H1 (cell line): Measurements from ENCODE around the gene ATF3. TPM values are rescaled to one million over a fixed set of nuclear protein-coding genes. Genes with fewer than 3 reads are reported as not detected.

ENCODE experiments used
- CTCF ChIA-PET: fragments of 300-600 bp; sonication (Branson Sonifier 250); formaldehyde crosslinking; loops from one replicate; lab custom pipeline; 2021; ENCODE audit not compliant: partially characterized antibody; lab: Charles Lee
- POLR2A ChIA-PET: fragments of 300-600 bp; sonication (Branson Sonifier 250); formaldehyde crosslinking; loops from one replicate; lab custom pipeline; 2021; ENCODE audit warnings: inconsistent platforms; ENCODE audit not compliant: partially characterized antibody; lab: Charles Lee
- DNase-seq, 2 experiments: peaks; one replicate each; pipeline versions ENCODE4 v3.0.0 to v3.0.0-alpha.2; 2010 to 2022; ENCODE audit warnings: low spot score in 2 of 2, low read depth in 1 of 2, mixed read lengths in 1 of 2
- FAIRE-seq: peaks from 2 replicates; lab custom pipeline; 2011; peaks lifted over from hg19 to GRCh38; lab: Jason Lieb, UNC
- H2AFZ ChIP-seq: 2 replicates; pipeline ENCODE4 v1.8.1; 2012; ENCODE audit warnings: low read length, inconsistent platforms
- H2AK5ac ChIP-seq: 2 replicates; pipeline ENCODE4 v1.6.1; 2013; ENCODE audit warnings: low read depth, low read length
- H2BK120ac ChIP-seq: replicated peaks from 2 replicates; pipeline ENCODE3; 2013; ENCODE audit warnings: low read depth, low read length, inconsistent platforms
- H2BK12ac ChIP-seq: 2 replicates; pipeline ENCODE4 v1.6.1; 2013; ENCODE audit warnings: low read depth, low read length
- H2BK15ac ChIP-seq: 2 replicates; pipeline ENCODE4 v1.6.1; 2013; ENCODE audit warnings: low read length
- H2BK20ac ChIP-seq: 2 replicates; pipeline ENCODE4 v1.6.1; 2013; ENCODE audit warnings: low read length
- H2BK5ac ChIP-seq: 2 replicates; pipeline ENCODE4 v1.6.1; 2013; ENCODE audit warnings: low read depth, low read length
- H3K14ac ChIP-seq: 2 replicates; pipeline ENCODE4 v1.6.1; 2013; ENCODE audit warnings: inconsistent platforms; ENCODE audit not compliant: insufficient read length
- H3K18ac ChIP-seq: 2 replicates; pipeline ENCODE4 v1.6.1; 2013; ENCODE audit warnings: low read length; ENCODE audit errors: extremely low read depth
- H3K23ac ChIP-seq: 2 replicates; pipeline ENCODE4 v1.6.1; 2013; ENCODE audit warnings: inconsistent platforms; ENCODE audit not compliant: insufficient read length
- H3K23me2 ChIP-seq: 2 replicates; pipeline ENCODE4 v1.6.1; 2013; ENCODE audit warnings: low read depth, low read length
- H3K27ac ChIP-seq: 2 replicates; pipeline ENCODE4 v1.6.1; 2011; ENCODE audit warnings: low read depth, low read length, inconsistent platforms
- H3K27me3 ChIP-seq, 4 experiments: replicated peaks in 1 of 4; 1 replicate in 1 of 4; 2 replicates in 3 of 4; pipeline versions ENCODE4 v1.6.1 to v1.8.1; 2011 to 2013; ENCODE audit warnings: low read length in 3 of 4, mild to moderate bottlenecking in 3 of 4, inconsistent platforms in 2 of 4, mixed read lengths in 2 of 4, moderate library complexity in 1 of 4; ENCODE audit not compliant: control insufficient read depth in 3 of 4, insufficient read depth in 3 of 4; ENCODE audit errors: extremely low read depth in 1 of 4
- H3K36me3 ChIP-seq, 4 experiments: 2 replicates each; pipeline versions ENCODE4 v1.6.1 to v1.8.1; 2011 to 2013; ENCODE audit warnings: mild to moderate bottlenecking in 4 of 4, low read length in 3 of 4, moderate library complexity in 2 of 4, control low read depth in 1 of 4, inconsistent platforms in 1 of 4; ENCODE audit not compliant: insufficient read depth in 4 of 4, control insufficient read depth in 2 of 4
- H3K4ac ChIP-seq: replicated peaks from 2 replicates; pipeline ENCODE3; 2013; ENCODE audit warnings: low read length, low read depth, mixed read lengths, inconsistent platforms; ENCODE audit not compliant: insufficient read length
- H3K4me1 ChIP-seq, 4 experiments: replicated peaks in 1 of 4; 1 replicate in 1 of 4; 2 replicates in 3 of 4; pipeline versions ENCODE4 v1.6.1 to v1.8.1; 2011 to 2013; ENCODE audit warnings: low read length in 3 of 4, inconsistent platforms in 2 of 4, mixed read lengths in 1 of 4; ENCODE audit not compliant: insufficient read depth in 4 of 4, control insufficient read depth in 3 of 4
- H3K4me2 ChIP-seq, 2 experiments: 2 replicates each; pipeline versions ENCODE4 v1.6.1 to v1.8.1; 2011 to 2013; ENCODE audit warnings: low read depth in 2 of 2, low read length in 2 of 2, control low read depth in 1 of 2, inconsistent platforms in 1 of 2, mild to moderate bottlenecking in 1 of 2; ENCODE audit not compliant: insufficient read depth in 1 of 2
- H3K4me3 ChIP-seq, 4 experiments: fragments of 200-600, 300-600 bp in 1 of 4; sonication (generic), shearing (Covaris generic), sonication (Bioruptor Twin) in 1 of 4; 2 replicates each; pipeline versions ENCODE4 v1.5.1 to v1.8.1; 2011 to 2016; ENCODE audit warnings: low read length in 4 of 4, low read depth in 3 of 4, control low read depth in 2 of 4, inconsistent platforms in 2 of 4, mild to moderate bottlenecking in 2 of 4, mixed read lengths in 1 of 4, moderate library complexity in 1 of 4; ENCODE audit not compliant: insufficient read depth in 2 of 4; ENCODE audit errors: extremely low read depth in 1 of 4
- H3K56ac ChIP-seq: replicated peaks from 2 replicates; pipeline ENCODE3; 2013; ENCODE audit warnings: low read depth, mild to moderate bottlenecking, mixed read lengths, low read length, inconsistent platforms; ENCODE audit not compliant: insufficient read length
- H3K79me1 ChIP-seq: 2 replicates; pipeline ENCODE4 v1.6.1; 2013; ENCODE audit warnings: low read depth, low read length, control low read depth
- H3K79me2 ChIP-seq, 2 experiments: 2 replicates each; pipeline versions ENCODE4 v1.6.1 to v1.8.1; 2012 to 2013; ENCODE audit warnings: low read length in 2 of 2, mild to moderate bottlenecking in 2 of 2, inconsistent platforms in 1 of 2; ENCODE audit not compliant: insufficient read depth in 2 of 2, control insufficient read depth in 1 of 2
- H3K9ac ChIP-seq, 4 experiments: replicated peaks in 1 of 4; 1 replicate in 1 of 4; 2 replicates in 3 of 4; pipeline versions ENCODE4 v1.6.1 to v1.8.1; 2011 to 2013; ENCODE audit warnings: low read depth in 3 of 4, low read length in 3 of 4, control low read depth in 2 of 4, mild to moderate bottlenecking in 2 of 4, moderate library complexity in 2 of 4, inconsistent platforms in 1 of 4; ENCODE audit errors: extremely low read depth in 1 of 4
- H3K9me3 ChIP-seq, 2 experiments: 2 replicates each; pipeline versions ENCODE4 v1.6.1 to v1.8.1; 2012 to 2013; ENCODE audit warnings: mild to moderate bottlenecking in 2 of 2, moderate library complexity in 2 of 2, control low read depth in 1 of 2, inconsistent platforms in 1 of 2, low read depth in 1 of 2, low read length in 1 of 2, mixed read lengths in 1 of 2; ENCODE audit not compliant: insufficient read depth in 2 of 2
- H4K20me1 ChIP-seq, 2 experiments: replicated peaks in 1 of 2; 2 replicates each; pipeline versions ENCODE3 to v1.8.1; 2011 to 2013; ENCODE audit warnings: inconsistent platforms in 2 of 2, low read length in 2 of 2, mild to moderate bottlenecking in 1 of 2; ENCODE audit not compliant: insufficient read depth in 2 of 2, control insufficient read depth in 1 of 2
- H4K5ac ChIP-seq: 2 replicates; pipeline ENCODE4 v1.6.1; 2013; ENCODE audit warnings: low read length, low read depth, mixed read lengths, inconsistent platforms; ENCODE audit not compliant: insufficient read length
- H4K8ac ChIP-seq: 2 replicates; pipeline ENCODE4 v1.8.0; 2013; ENCODE audit warnings: mild to moderate bottlenecking, moderate library complexity, low read length, inconsistent platforms; ENCODE audit not compliant: insufficient read depth; ENCODE audit errors: extremely low read depth
- H4K91ac ChIP-seq: replicated peaks from 2 replicates; pipeline ENCODE3; 2013; ENCODE audit warnings: low read length, mixed read lengths, inconsistent platforms; ENCODE audit not compliant: insufficient read length
- ATF2 ChIP-seq: IDR thresholded peaks from 2 replicates; pipeline ENCODE4 v1.6.1; 2012; ENCODE audit warnings: low read length, inconsistent platforms
- CEBPB ChIP-seq: IDR thresholded peaks from 2 replicates; pipeline ENCODE4 v1.6.1; 2012; ENCODE audit warnings: low read depth, low read length
- CHD1 ChIP-seq: IDR thresholded peaks from 2 replicates; pipeline ENCODE4 v1.6.1; 2012; ENCODE audit warnings: low read depth, low read length, improper control_type of control experiment
- GABPA ChIP-seq: IDR thresholded peaks from 2 replicates; pipeline ENCODE4 v1.6.1; 2011; ENCODE audit warnings: mild to moderate bottlenecking, low read length, moderate library complexity, borderline replicate concordance; ENCODE audit not compliant: insufficient read depth
- MAFK ChIP-seq: IDR thresholded peaks from 2 replicates; pipeline ENCODE4 v1.6.1; 2012; ENCODE audit warnings: low read depth, mild to moderate bottlenecking, improper control_type of control experiment, low read length
- YY1 ChIP-seq: IDR thresholded peaks from 2 replicates; pipeline ENCODE4 v1.6.1; 2011; ENCODE audit warnings: low read depth, mild to moderate bottlenecking, low read length
- WGBS, 2 experiments: shearing (Covaris generic) in 1 of 2; methylation state at CpG; one replicate each; pipeline versions ENCODE4 v1.1.6 to v1.1.7; 2013 to 2015; ENCODE audit warnings: low lambda C conversion rate in 2 of 2, mixed read lengths in 2 of 2, inconsistent platforms in 1 of 2, low coverage in 1 of 2, missing lambda C conversion rate in 1 of 2; ENCODE audit not compliant: insufficient replicate concordance in 2 of 2, insufficient coverage in 1 of 2, insufficient read length in 1 of 2; ENCODE audit errors: extremely low coverage in 1 of 2, missing lambda C conversion rate in 1 of 2; 5-methylcytosine and 5-hydroxymethylcytosine counted together
- polyA plus RNA-seq, 7 experiments: library from polyadenylated mRNA; depleted of rRNA in 3 of 7; stranded (reverse) in 5 of 7; unstranded in 2 of 7; fragments of >200 nt in 5 of 7; fragments of 200-250 nt in 2 of 7; gene quantifications; 1 replicate in 5 of 7; 2 replicates in 1 of 7; 4 replicates in 1 of 7; pipeline versions ENCODE4 v1.2.1 to v1.2.3, GENCODE V29; 2011 to 2013; ENCODE audit warnings: missing spikeins in 2 of 7, mixed read lengths in 2 of 7
- total RNA-seq: library from RNA; stranded (reverse); fragmentation: NEBNext Ultra II Directional; extraction: Animal tissue kit (Norgen Biotek cat#: 25700); gene quantifications from 2 replicates; pipeline ENCODE4 v1.2.1, GENCODE V29; 2021

The ATF3 gene
- total and polyA plus RNA-seq, 2 of the 8 experiments (the other 6 are each of a cell fraction or from before 2014, with no cell fraction given): 12.2 to 27.7 TPM

GRCh38 chr1:212601524-212601923 is 7.0 kb upstream of the ATF3 start:
- no peak for DNase-seq
- Histone ChIP-seq H3K27me3 (peaks cover 0 to 9% (median 8%) of the 10 kb centered on the region in 4 experiments; a peak in 6 of 7 replicates), H2AFZ (no peak overlapping the region), H3K56ac (no peak overlapping the region), H4K20me1 (no peaks in the 10 kb centered on the region), H2BK5ac (no peak overlapping the region), H3K27ac (no peak overlapping the region), H3K14ac (no peak overlapping the region), H3K23ac (no peak overlapping the region), H3K4me2 (no peak overlapping the region), H3K79me2 (no peaks in the 10 kb centered on the region), H3K23me2 (no peaks in the 10 kb centered on the region; the same call in 1 of the 2 replicates), H3K79me1 (no peaks in the 10 kb centered on the region), H3K18ac (no peak overlapping the region), H4K8ac (no peak overlapping the region), H4K91ac (no peak overlapping the region), H3K9me3 (no peaks in the 10 kb centered on the region), H3K36me3 (no peaks in the 10 kb centered on the region), H3K9ac (no peak overlapping the region), H2BK12ac (no peak overlapping the region), H3K4ac (no peak overlapping the region), H2BK15ac (no peak overlapping the region), H3K4me1 (peaks cover 5 to 12% (median 8%) of the 10 kb centered on the region in 4 experiments; a peak in 6 of 7 replicates), H2AK5ac (no peak overlapping the region), H4K5ac (no peak overlapping the region), H2BK20ac (no peak overlapping the region), H3K4me3 (no peak overlapping the region), H2BK120ac (no peak overlapping the region)
- no peak for TF ChIP-seq MAFK
- TF ChIP-seq CEBPB: no peak
- TF ChIP-seq GABPA: no peak
- no peak for TF ChIP-seq CHD1
- no peak for TF ChIP-seq YY1
- no peak for TF ChIP-seq ATF2
- CTCF ChIA-PET: interaction anchor here (0.9 to 1.9 kb wide), 3 partner anchors 29 to 139 kb away, joined by 3 to 8 read pairs (median 3); no protein-coding TSS in a partner anchor
- 71% methylated on average over 2 of the region's 2 CpGs; no CpG with 5 or more reads in 1 of the 2 experiments for WGBS, 2 experiments
- POLR2A ChIA-PET: interaction anchor here (1.5 kb wide), 1 partner anchor 10 kb away, joined by 3 read pairs; no protein-coding TSS in a partner anchor
- no peak for FAIRE-seq
